ENCODE results near the gene CNPY3.

Gene CNPY3

GRCh38 chr6:42970871-42971612, 41.8 kb downstream of the CNPY3 start:
- no peak for DNase-seq (ENCODE audit: low read depth)
- TF ChIP-seq CTCF (IDR thresholded peaks at IDR 0.05; ENCODE audit: control insufficient read depth, extremely low read depth, insufficient read depth): no peak
- no peak overlapping the region for H3K4me3 ChIP-seq (ENCODE audit: low read depth, low read length)

DNA sequence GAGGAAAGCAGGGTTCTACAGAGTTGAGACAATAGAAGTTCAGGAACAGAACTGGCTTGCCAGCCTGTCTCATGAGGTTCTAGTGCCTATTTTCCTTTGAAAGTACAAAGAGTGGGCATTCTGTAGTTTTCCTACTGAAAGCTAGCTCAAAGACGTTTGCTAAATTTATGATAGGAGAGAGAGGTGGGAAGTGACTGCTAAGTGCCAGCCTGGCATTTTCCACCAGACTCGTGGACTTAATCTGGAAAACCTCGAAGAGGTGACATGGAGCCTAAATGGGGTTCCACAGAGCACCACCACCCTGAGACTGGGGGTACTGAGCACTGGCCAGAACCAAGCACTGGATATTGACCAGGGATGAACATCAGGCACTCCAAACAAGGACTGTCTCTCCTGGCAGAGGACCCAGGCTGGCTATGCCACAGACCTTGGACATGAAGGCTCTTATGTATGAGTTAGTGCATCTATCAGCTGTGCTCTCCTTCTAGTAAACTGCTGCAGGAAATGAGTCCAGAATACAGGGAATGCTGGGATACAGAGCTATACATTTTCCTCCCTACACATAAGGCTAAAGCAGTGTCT, 42.6 kb downstream of the CNPY3 start:
- DNase-seq (ENCODE audit: low read depth): no peak
- H3K4me3 ChIP-seq (ENCODE audit: low read depth, low read length): no peak overlapping the region
- no peak for TF ChIP-seq CTCF (IDR thresholded peaks at IDR 0.05; ENCODE audit: control insufficient read depth, extremely low read depth, insufficient read depth)

DNA sequence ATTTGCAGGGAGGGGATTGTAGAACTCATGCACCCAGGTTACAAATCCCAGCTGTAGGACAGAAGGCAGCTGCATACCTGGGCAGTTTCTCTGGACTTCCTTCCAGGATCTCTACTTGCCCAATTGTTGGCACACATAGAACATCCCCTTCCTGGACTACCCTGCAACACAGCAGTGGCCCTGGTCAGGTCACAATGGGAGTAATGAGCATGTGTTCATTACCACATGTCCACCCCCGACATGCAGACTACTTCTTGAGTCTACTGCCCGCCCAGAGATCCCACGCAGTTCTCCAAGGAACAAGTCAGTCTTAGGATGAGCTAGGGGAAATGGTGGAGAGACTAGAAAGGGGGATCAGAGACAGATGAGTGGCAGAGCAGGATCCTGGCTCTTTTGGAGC, 44.6 kb downstream of the CNPY3 start:
- H3K4me3 ChIP-seq (ENCODE audit: low read depth, low read length): no peak overlapping the region
- TF ChIP-seq CTCF (IDR thresholded peaks at IDR 0.05; ENCODE audit: control insufficient read depth, extremely low read depth, insufficient read depth): no peak
- DNase-seq (ENCODE audit: low read depth): no peak

- no peak for TF ChIP-seq CTCF (IDR thresholded peaks at IDR 0.05; ENCODE audit: control insufficient read depth, extremely low read depth, insufficient read depth)
- DNase-seq (ENCODE audit: low read depth): no peak
- no peak overlapping the region for H3K4me3 ChIP-seq (ENCODE audit: low read depth, low read length)
Measured at GRCh38 chr6:42974919-42975505, 45.7 kb downstream of the CNPY3 start.

DNA sequence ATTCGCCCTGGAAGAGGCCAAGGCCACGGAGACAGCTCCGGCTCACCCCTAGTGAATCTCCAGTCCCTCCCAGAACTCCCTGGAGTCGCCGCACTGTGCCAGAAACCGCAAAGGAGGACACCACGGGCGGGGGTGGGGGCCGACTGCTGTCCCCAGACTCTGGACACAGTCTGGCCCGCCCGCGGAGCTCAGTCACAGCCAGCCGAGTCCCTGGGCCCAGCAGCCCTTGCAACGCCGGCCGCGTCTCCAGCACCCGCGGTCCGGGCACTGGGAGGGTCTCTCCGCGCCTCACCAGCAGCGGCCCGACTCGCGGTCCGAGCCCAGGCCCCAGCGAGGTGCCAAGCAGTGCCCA, 49.2 kb downstream of the CNPY3 start:
- peak overlapping the region; percentile 80 for H3K4me3 ChIP-seq (ENCODE audit: low read depth, low read length)
- TF ChIP-seq CTCF (IDR thresholded peaks at IDR 0.05; ENCODE audit: control insufficient read depth, extremely low read depth, insufficient read depth): no peak
- no peak for DNase-seq (ENCODE audit: low read depth)

DNA sequence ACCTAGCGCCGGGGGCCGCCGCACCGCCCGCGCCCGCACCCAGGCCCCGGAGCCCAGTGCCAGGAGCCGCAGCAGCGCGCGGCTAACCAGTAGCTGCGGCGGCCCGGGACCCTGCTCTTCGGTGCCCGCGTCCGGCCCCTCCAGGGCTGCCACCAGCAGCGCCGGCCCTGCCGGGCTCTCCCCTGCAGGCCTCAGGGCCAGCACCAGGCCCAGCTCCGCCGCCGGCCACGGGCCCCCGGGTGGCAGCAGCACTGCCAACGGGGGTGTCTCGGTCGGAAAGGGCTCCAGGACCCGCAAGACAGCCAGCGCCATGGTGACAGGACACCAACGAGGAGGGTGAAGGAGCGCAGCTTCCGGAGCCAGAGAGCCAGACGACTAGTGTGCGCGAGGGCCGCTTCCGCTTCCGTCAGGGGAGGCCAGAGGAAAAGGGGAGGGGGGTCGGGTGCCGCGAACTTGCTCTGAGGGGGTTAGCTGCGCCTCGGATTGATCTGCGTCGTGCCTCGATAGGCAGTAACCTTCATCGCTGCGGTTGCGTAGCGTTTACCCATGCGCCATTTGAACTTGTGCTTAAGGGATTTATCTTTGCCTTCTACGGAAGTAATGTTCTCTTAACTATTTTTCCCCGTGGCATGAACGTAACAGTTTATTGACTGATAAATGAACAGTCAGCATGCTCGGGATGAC, 49.7 kb downstream of the CNPY3 start, which contains the start of gene PEX6:
PEX6 (minus strand) TSS at position 343 of the 684 bp plus-strand sequence; CDS start at position 312, 31 bp downstream.
- peak within 1 kb of the TSS; percentile 80 for H3K4me3 ChIP-seq (ENCODE audit: low read depth, low read length)
- no peak for TF ChIP-seq CTCF (IDR thresholded peaks at IDR 0.05; ENCODE audit: control insufficient read depth, extremely low read depth, insufficient read depth)
- peak; percentile 35 for DNase-seq (ENCODE audit: low read depth)

All from LNCaP clone FGC (cell line).